Measurements from ENCODE around the gene CABP4. TPM values are rescaled to one million over a fixed set of nuclear protein-coding genes. Genes with fewer than 3 reads are reported as not detected.

Gene CABP4
- total RNA-seq, 4 donors from 2014 or later: 1.1 to 5.1 (median 1.8) TPM

DNA sequence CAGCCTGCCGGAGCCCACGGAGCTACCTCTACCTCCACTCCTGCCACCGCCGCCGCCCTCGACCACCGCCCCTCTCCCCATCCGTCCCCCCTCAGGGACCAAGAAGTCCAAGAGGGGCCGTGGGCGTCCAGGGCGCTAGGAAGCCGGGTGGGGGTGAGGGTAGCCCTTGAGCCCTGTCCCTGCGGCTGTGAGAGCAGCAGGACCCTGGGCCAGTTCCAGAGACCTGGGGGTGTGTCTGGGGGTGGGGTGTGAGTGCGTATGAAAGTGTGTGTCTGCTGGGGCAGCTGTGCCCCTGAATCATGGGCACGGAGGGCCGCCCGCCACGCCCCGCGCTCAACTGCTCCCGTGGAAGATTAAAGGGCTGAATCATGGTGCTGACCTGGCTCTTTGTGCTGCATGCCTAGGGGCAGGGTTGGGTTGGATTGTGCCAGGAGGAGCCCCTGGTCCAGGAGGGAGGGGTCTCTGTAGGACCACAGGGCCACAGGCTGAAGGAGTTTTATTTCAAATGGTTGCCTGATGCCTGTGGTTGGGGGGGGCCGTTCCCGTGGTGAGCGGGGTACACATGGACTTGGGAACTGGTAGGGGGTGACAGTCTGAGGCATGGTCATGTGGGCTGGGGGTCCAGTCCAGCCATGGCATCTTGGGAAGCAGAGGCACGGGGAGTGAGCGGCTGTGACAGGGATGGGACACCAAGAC lies 20.0 kb upstream of the CABP4 start:
- TF ChIP-seq CTCF (IDR thresholded peaks at IDR 0.05; ENCODE audit: low read depth): no peak

DNA sequence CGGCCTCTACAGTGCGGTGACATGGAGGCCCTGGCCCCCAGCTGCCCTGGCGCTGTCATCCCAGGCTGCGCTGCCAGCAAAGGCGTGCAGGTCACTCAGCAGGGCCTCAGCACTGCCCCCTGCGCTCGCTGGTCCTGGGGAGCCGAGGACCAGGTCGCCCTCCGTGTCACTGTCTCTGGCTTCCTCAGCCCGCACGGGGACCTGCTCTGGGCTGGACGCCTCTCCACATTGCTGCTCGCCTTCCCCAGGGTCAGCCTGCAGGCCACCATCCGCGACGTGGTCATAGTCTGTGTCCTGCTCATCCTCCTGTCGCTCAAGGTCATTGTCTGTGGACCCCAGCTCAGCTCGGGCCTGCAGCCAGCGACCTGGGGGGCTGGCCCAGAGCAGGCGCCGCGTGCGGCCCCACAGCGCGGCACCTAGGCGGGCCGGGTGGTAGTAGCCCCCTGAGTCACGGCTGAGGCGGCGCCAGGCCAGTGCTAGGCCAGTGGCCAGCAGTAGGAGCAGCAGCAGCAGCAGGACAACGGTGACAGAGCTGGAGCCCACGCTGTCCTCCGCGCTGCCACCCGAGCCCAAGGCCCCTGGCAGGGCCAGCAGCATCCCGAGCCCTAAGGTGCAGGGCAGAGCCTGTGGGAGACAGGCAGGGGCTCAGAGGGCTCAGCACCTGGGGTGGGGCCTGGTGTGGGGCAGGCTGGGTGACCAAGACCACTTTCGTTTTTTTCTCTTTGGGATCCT lies 19.3 kb upstream of the CABP4 start:
- TF ChIP-seq CTCF (IDR thresholded peaks at IDR 0.05; ENCODE audit: low read depth): no peak

DNA sequence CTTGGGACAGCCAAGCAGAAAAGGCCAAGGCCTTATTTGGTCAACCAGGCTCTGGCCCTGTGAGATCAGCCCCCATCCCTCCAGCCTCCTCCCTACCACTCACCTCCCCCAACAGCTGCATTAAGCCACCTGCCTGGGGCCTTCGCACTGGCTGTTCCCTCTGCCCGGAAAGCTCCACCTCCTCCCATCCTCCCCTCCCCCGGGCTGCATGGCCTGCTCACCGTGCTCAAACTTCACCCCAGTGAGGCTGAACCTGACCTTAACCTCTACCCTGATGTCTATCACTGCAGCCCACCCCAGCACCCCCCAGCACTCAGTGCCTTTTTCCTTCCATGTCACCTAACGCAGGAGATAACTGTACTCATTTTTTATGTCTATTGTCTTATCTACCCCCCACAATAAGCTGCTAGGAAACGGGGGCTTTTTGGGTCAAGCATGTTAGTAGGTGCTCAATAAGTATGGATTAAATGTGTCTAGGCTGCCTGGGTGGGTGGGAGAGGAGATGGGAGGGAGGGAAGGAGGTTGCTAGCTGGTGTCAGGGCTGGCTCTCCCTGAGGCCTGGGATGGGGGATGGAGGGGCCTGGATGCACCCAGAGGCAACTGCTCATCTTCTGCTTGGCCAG lies 18.6 kb upstream of the CABP4 start:
- no peak for TF ChIP-seq CTCF (IDR thresholded peaks at IDR 0.05; ENCODE audit: low read depth)

GRCh38 chr11:67437082-67437808 lies 17.9 kb upstream of the CABP4 start, which contains the start of gene PTPRCAP:
Gene PTPRCAP, minus strand, starts transcription at chr11:67437682. Its CDS starts 63 bp downstream, at chr11:67437619.
- TF ChIP-seq CTCF (IDR thresholded peaks at IDR 0.05; ENCODE audit: low read depth): no peak

GRCh38 chr11:67437809-67438157 lies 17.4 kb upstream of the CABP4 start:
- TF ChIP-seq CTCF (IDR thresholded peaks at IDR 0.05; ENCODE audit: low read depth): no peak

DNA sequence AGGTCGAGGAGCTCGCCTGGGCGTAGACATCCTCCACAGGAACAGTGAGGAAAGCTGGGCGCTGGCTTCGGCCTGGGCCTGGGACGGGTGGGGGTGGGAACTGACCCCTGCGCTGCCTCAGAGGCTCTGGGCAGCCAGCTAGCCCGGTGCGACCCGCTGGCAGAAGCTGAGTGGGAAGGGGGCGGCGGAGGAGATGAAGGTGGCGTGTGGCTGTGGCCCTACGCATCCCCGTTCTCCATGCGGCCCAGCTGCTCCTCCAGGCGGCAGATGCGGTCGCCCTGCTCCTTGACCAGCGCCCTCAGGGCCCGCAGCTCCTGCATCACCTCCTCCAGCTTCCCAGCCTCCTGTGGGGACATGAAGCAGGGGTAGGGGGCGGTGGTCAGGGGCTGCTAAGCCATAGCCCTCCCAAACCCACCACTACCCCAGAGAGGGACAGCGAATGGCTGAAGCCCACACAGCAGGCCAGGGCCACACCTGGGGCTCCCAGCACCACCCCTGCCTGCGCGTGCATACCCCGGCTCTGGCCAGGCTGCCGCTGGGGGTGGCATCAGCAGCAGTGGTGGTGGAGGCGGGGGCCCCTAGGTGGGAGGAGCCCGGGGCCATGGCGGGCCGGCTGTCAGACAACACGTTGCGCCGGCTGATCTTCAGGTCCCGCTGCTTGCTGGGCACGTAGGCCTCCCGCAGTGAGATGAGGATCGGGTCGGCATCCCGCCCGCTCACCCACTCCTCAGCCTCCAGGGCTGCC lies 16.8 kb upstream of the CABP4 start:
- TF ChIP-seq CTCF (IDR thresholded peaks at IDR 0.05; ENCODE audit: low read depth): no peak

Measured in subcutaneous adipose tissue (tissue), 4 donors.